HEK293T (cell line): ENCODE measurements around the gene KERA.

ENCODE experiments used
- ARNT ChIP-seq: fragments of 450-650 bp; IDR thresholded peaks from 2 replicates; pipeline ENCODE4 v1.6.1; 2017; ENCODE audit warnings: mild to moderate bottlenecking
- BHLHE40 ChIP-seq: fragments of 450-650 bp; IDR thresholded peaks from 2 replicates; pipeline ENCODE4 v1.6.1; 2016; ENCODE audit warnings: mild to moderate bottlenecking, moderate library complexity, borderline replicate concordance
- ELF4 ChIP-seq: fragments of 450-650 bp; IDR thresholded peaks from 2 replicates; pipeline ENCODE4 v1.6.1; 2017; ENCODE audit warnings: antibody characterized with exemption
- FOXA1 ChIP-seq: fragments of 450-650 bp; IDR thresholded peaks from 2 replicates; pipeline ENCODE4 v1.6.1; 2016; ENCODE audit warnings: mild to moderate bottlenecking
- FOXK2 ChIP-seq: fragments of 450-650 bp; IDR thresholded peaks from 2 replicates; pipeline ENCODE4 v1.6.1; 2016; ENCODE audit warnings: mild to moderate bottlenecking
- FOXM1 ChIP-seq: fragments of 450-650 bp; IDR thresholded peaks from 2 replicates; pipeline ENCODE4 v1.6.1; 2017; ENCODE audit warnings: mild to moderate bottlenecking, borderline replicate concordance
- LEF1 ChIP-seq: fragments of 450-650 bp; IDR thresholded peaks from 2 replicates; pipeline ENCODE4 v1.6.1; 2017; ENCODE audit warnings: mild to moderate bottlenecking, borderline replicate concordance
- NFRKB ChIP-seq: fragments of 450-650 bp; IDR thresholded peaks from 2 replicates; pipeline ENCODE4 v1.6.1; 2016; ENCODE audit warnings: mild to moderate bottlenecking, moderate library complexity
- PKNOX1 ChIP-seq: fragments of 450-650 bp; IDR thresholded peaks from 2 replicates; pipeline ENCODE4 v1.6.1; 2016
- SP1 ChIP-seq: fragments of 450-650 bp; IDR thresholded peaks from 2 replicates; pipeline ENCODE4 v1.6.1; 2017
- SUZ12 ChIP-seq: fragments of 450-650 bp; IDR thresholded peaks from 2 replicates; pipeline ENCODE4 v1.6.1; 2016; ENCODE audit warnings: mild to moderate bottlenecking
- TARDBP ChIP-seq: fragments of 450-650 bp; IDR thresholded peaks from 2 replicates; pipeline ENCODE4 v1.6.1; 2016
- ZNF384 ChIP-seq: fragments of 450-650 bp; IDR thresholded peaks from 2 replicates; pipeline ENCODE4 v1.6.1; 2016

- TF ChIP-seq SUZ12 = no peak
- no peak for TF ChIP-seq ELF4
- no peak for TF ChIP-seq FOXM1
- no peak for TF ChIP-seq FOXK2
- no peak for TF ChIP-seq BHLHE40
- no peak for TF ChIP-seq SP1
- TF ChIP-seq TARDBP = no peak
- TF ChIP-seq NFRKB = no peak
- TF ChIP-seq ZNF384 = no peak
- TF ChIP-seq PKNOX1 = no peak
- TF ChIP-seq ARNT = no peak
- TF ChIP-seq LEF1 = no peak
- TF ChIP-seq FOXA1 = no peak
Measured at GRCh38 chr12:91074851-91075250, 17.0 kb upstream of the KERA start.
